Measurements from ENCODE around the gene ZDHHC22. TPM values are rescaled to one million over a fixed set of nuclear protein-coding genes. Genes with fewer than 3 reads are reported as not detected.

The ZDHHC22 gene
- total RNA-seq, 1 experiment from 2014 or later, result 11.3 TPM

- no peak overlapping the region for H4K8ac ChIP-seq (replicated peaks; ENCODE audit: insufficient read length, low read depth, low read length)
- no peak overlapping the region for H2BK12ac ChIP-seq (ENCODE audit: insufficient read length, low read depth, low read length)
- peaks cover 9 to 31% (median 29%) of the 10 kb centered on the region in 3 experiments for H3K36me3 Mint-ChIP-seq (ENCODE audit: insufficient read depth in 1 of 3, low read depth in 3 of 3)
- no peak overlapping the region for H3K9ac ChIP-seq (ENCODE audit: extremely low read depth, insufficient read length, low read length)
- peaks cover 2% of the 10 kb centered on the region; the same call in 1 of the 2 replicates for H3K79me2 ChIP-seq (ENCODE audit: insufficient read depth, low read length)
- no peaks in the 10 kb centered on the region for H3K27me3 ChIP-seq (ENCODE audit: insufficient read depth, low read length)
- TF ChIP-seq CTCF (conservative IDR thresholded peaks at IDR 0.05), result no peak
- no peak overlapping the region for H2BK15ac ChIP-seq (ENCODE audit: low read depth, low read length)
- H3K18ac ChIP-seq (ENCODE audit: insufficient read length, low read depth, low read length), result no peak overlapping the region
- no CpG with 5 or more reads among the region's 15 CpGs for WGBS (ENCODE audit: extremely low coverage, insufficient read length, low lambda C conversion rate)
- H3K23ac ChIP-seq (ENCODE audit: insufficient read length, low read depth, low read length), result no peak overlapping the region
- H4K20me1 ChIP-seq (ENCODE audit: control insufficient read depth, insufficient read depth, insufficient read length), result no peaks in the 10 kb centered on the region
- no peak overlapping the region for H3K4ac ChIP-seq (ENCODE audit: low read depth, low read length)
- peaks cover 23% of the 10 kb centered on the region for H3K27me3 Mint-ChIP-seq (ENCODE audit: low read depth)
- H2AFZ ChIP-seq (ENCODE audit: low read length), result no peak overlapping the region
- peaks cover 5% of the 10 kb centered on the region; the same call in 1 of the 2 replicates for H3K4me1 ChIP-seq (ENCODE audit: insufficient read depth, low read length)
- H2BK20ac ChIP-seq (ENCODE audit: low read depth, low read length, poor library complexity, severe bottlenecking), result no peak overlapping the region
- H3K56ac ChIP-seq (ENCODE audit: insufficient read length, low read depth, low read length), result no peak overlapping the region
- H3K27ac Mint-ChIP-seq, result no peak overlapping the region
- no peak overlapping the region for H3K27ac ChIP-seq (ENCODE audit: insufficient read length, low read depth, low read length)
- no peaks in the 10 kb centered on the region for H3K79me1 ChIP-seq (ENCODE audit: insufficient read depth, low read depth, low read length, poor library complexity, severe bottlenecking)
- no peak overlapping the region for H4K91ac ChIP-seq (ENCODE audit: insufficient read length, low read depth, low read length)
- peaks cover 35 to 38% of the 10 kb centered on the region in 2 experiments for H3K4me1 Mint-ChIP-seq
- no peak overlapping the region; the same call in 1 of the 2 replicates for H3K14ac ChIP-seq (ENCODE audit: insufficient read depth, low read length)
- no peak overlapping the region for H3K4me2 ChIP-seq (ENCODE audit: insufficient read depth, insufficient read length, low read length)
- peaks cover 29% of the 10 kb centered on the region for H3K23me2 ChIP-seq (ENCODE audit: insufficient read length, low read depth, low read length, poor library complexity, severe bottlenecking)
- no peak overlapping the region for H2AK5ac ChIP-seq (ENCODE audit: insufficient read length, low read length)
- DNase-seq, result no peak
- no peak overlapping the region for H2BK120ac ChIP-seq (ENCODE audit: low read depth, low read length, poor library complexity, severe bottlenecking)
- no peaks in the 10 kb centered on the region for H3K9me3 ChIP-seq (ENCODE audit: control insufficient read depth, low read depth, low read length)
- no peaks in the 10 kb centered on the region for H3K9me3 Mint-ChIP-seq
- no peak overlapping the region for H4K5ac ChIP-seq (ENCODE audit: insufficient read length, low read depth, low read length)
- no peak overlapping the region for H2BK5ac ChIP-seq (ENCODE audit: insufficient read length, low read length)
- no peak overlapping the region for H3T11ph ChIP-seq (ENCODE audit: low read length)
- H3K4me3 Mint-ChIP-seq, result peak overlapping the region; percentile 77 to 95
Measured at GRCh38 chr14:77139022-77139421, 2.6 kb downstream of the ZDHHC22 start.

All from H9 (cell line).